ENCODE results near the gene DGKE.

Gene DGKE

GRCh38 chr17:56817066-56817465, 16.9 kb upstream of the DGKE start:
- no peak for DNase-seq

GRCh38 chr17:56819030-56819429, 14.9 kb upstream of the DGKE start:
- DNase-seq, result no peak

GRCh38 chr17:56819431-56820145, 14.4 kb upstream of the DGKE start:
- DNase-seq, result peak; percentile 68

GRCh38 chr17:56820207-56820606, 13.7 kb upstream of the DGKE start:
- DNase-seq, result no peak

- no peak for DNase-seq
Observed at GRCh38 chr17:56821847-56822534, 12.0 kb upstream of the DGKE start.

GRCh38 chr17:56822725-56823124, 11.2 kb upstream of the DGKE start:
- DNase-seq, result no peak

GRCh38 chr17:56823848-56824247, 10.1 kb upstream of the DGKE start:
- DNase-seq, result no peak

GRCh38 chr17:56824503-56824902, 9.4 kb upstream of the DGKE start:
- DNase-seq, result no peak

GRCh38 chr17:56826611-56827414, 7.1 kb upstream of the DGKE start:
- no peak for DNase-seq

GRCh38 chr17:56830726-56831368, 3.1 kb upstream of the DGKE start:
- no peak for DNase-seq

- DNase-seq, result no peak
Observed at GRCh38 chr17:56831369-56832095, 2.4 kb upstream of the DGKE start.

GRCh38 chr17:56832446-56832845, 1.5 kb upstream of the DGKE start:
- DNase-seq, result no peak

GRCh38 chr17:56833057-56833808, 718 bp upstream of the DGKE start:
- peak; percentile 52 for DNase-seq

- DNase-seq, result peak; percentile 15
Observed at GRCh38 chr17:56834380-56835263, 671 bp downstream of the DGKE start.

GRCh38 chr17:56835264-56835585, 1.3 kb downstream of the DGKE start:
- DNase-seq, result no peak

- DNase-seq, result no peak
Observed at GRCh38 chr17:56838687-56839086, 4.7 kb downstream of the DGKE start.

GRCh38 chr17:56842577-56842976, 8.6 kb downstream of the DGKE start:
- DNase-seq, result no peak

- no peak for DNase-seq
Observed at GRCh38 chr17:56845934-56846333, 12.0 kb downstream of the DGKE start.

GRCh38 chr17:56847106-56847505, 13.2 kb downstream of the DGKE start:
- no peak for DNase-seq

GRCh38 chr17:56849131-56849530, 15.2 kb downstream of the DGKE start:
- no peak for DNase-seq

GRCh38 chr17:56850591-56850990, 16.6 kb downstream of the DGKE start:
- no peak for DNase-seq
